NCI-H526 (cell line): ENCODE data around the gene LPO.

Experiments used
- DNase-seq, 2 experiments: peaks; one replicate each; lab custom pipeline; 2025; lab: John Stamatoyannopoulos, UW

LPO gene

GRCh38 chr17:58277802-58278595 is 39.6 kb downstream of the LPO start:
- DNase-seq, result no peak

- no peak for DNase-seq
Observed at GRCh38 chr17:58278661-58279015, 40.3 kb downstream of the LPO start.

GRCh38 chr17:58279016-58279711 is 40.8 kb downstream of the LPO start:
- DNase-seq, result no peak

GRCh38 chr17:58279736-58280479 is 41.5 kb downstream of the LPO start:
- no peak for DNase-seq

- DNase-seq, result no peak
Observed at GRCh38 chr17:58280480-58281217, 42.3 kb downstream of the LPO start, which contains the start of gene MPO. Gene MPO, minus strand, starts transcription at chr17:58280935. Its CDS starts 177 bp downstream, at chr17:58280758.

- no peak for DNase-seq
Observed at GRCh38 chr17:58281511-58282011, 43.2 kb downstream of the LPO start.

GRCh38 chr17:58282442-58282841 is 44.1 kb downstream of the LPO start:
- DNase-seq, result no peak

GRCh38 chr17:58283674-58284612 is 45.6 kb downstream of the LPO start:
- DNase-seq, result no peak

GRCh38 chr17:58284613-58285421 is 46.4 kb downstream of the LPO start:
- no peak for DNase-seq

GRCh38 chr17:58285422-58285810 is 47.0 kb downstream of the LPO start:
- no peak for DNase-seq

GRCh38 chr17:58289869-58290268 is 51.5 kb downstream of the LPO start:
- DNase-seq, result no peak

GRCh38 chr17:58291246-58291645 is 52.9 kb downstream of the LPO start:
- no peak for DNase-seq

- DNase-seq, result no peak
Observed at GRCh38 chr17:58294034-58294433, 55.6 kb downstream of the LPO start.

- no peak for DNase-seq
Observed at GRCh38 chr17:58300336-58300735, 62.0 kb downstream of the LPO start.

GRCh38 chr17:58301504-58302150 is 63.2 kb downstream of the LPO start:
- DNase-seq, result no peak

- no peak for DNase-seq
Observed at GRCh38 chr17:58302171-58302918, 64.0 kb downstream of the LPO start.

GRCh38 chr17:58302919-58303585 is 64.7 kb downstream of the LPO start:
- DNase-seq, result no peak
